Left lung (tissue), 10 donors: ENCODE data around the gene SLC2A13. TPM values are rescaled to one million over a fixed set of nuclear protein-coding genes. Genes with fewer than 3 reads are reported as not detected.

Source experiments
- ATAC-seq: fragments of 200-7000 bp; cut with Tn5 transposase; one replicate; pipeline ENCODE4 v1.9.1; 2020; ENCODE audit warnings: moderate library complexity
- DNase-seq, 4 donors: peaks; one replicate each; pipeline ENCODE4 v3.0.0-alpha.2; 2013 to 2020
- H3K27ac ChIP-seq, 2 donors: fragments of 200-600 bp; sonication (generic) in 1 of 2; one replicate each; pipeline versions ENCODE4 v1.5.0 to v1.8.0; 2020 to 2021
- H3K27me3 ChIP-seq, 2 donors: fragments of 200-600 bp; sonication (generic) in 1 of 2; one replicate each; pipeline versions ENCODE4 v1.5.0 to v1.8.0; 2020 to 2021
- H3K36me3 ChIP-seq, 2 donors: fragments of 200-600 bp; sonication (generic) in 1 of 2; one replicate each; pipeline versions ENCODE4 v1.5.0 to v1.8.0; 2020 to 2021
- H3K4me1 ChIP-seq, 2 donors: fragments of 200-600 bp; one replicate each; pipeline ENCODE4 v1.8.0; 2021
- H3K4me3 ChIP-seq, 2 donors: fragments of 200-600 bp; sonication (generic) in 1 of 2; one replicate each; pipeline versions ENCODE4 v1.5.0 to v1.8.0; 2020 to 2021; ENCODE audit warnings: mild to moderate bottlenecking in 1 of 2
- H3K9me3 ChIP-seq, 2 donors: fragments of 200-600 bp; sonication (generic) in 1 of 2; one replicate each; pipeline versions ENCODE4 v1.5.0 to v1.8.0; 2020 to 2021
- intact Hi-C, 2 donors: fragments of 100-400 bp; cut with DNase I; formaldehyde crosslinking; loops; one replicate each; pipeline versions ENCODE4 v1.11.2 to v1.14.2; 2022
- polyA plus RNA-seq, 6 donors: library from polyadenylated mRNA; unstranded; fragments of 120-200 nt; gene quantifications; one replicate each; pipeline ENCODE4 v1.2.1, GENCODE V29; 2013; ENCODE audit not compliant: insufficient read length in 6 of 6
- total RNA-seq, 2 donors: library from RNA; stranded (reverse); fragmentation: NEBNext Ultra II Directional; extraction: Animal tissue kit (Norgen Biotek cat#: 25700); gene quantifications; one replicate each; pipeline ENCODE4 v1.2.1, GENCODE V29; 2021
- TF ChIP-seq, protein P1 (sequence below), 2 donors: fragments of 200-600 bp; sonication (generic) in 1 of 2; IDR thresholded peaks; one replicate each; pipeline versions ENCODE4 v1.5.0 to v1.8.0; 2021; ENCODE audit warnings: antibody characterized with exemption in 2 of 2
- donor health status: DM: no; HTN: yes; CAD: no.
- donor health status: DM: no; HTN: no; CAD: no.

Gene SLC2A13
- total and polyA plus RNA-seq, 8 donors, result 5.8 to 14.6 (median 7.8) TPM

DNA sequence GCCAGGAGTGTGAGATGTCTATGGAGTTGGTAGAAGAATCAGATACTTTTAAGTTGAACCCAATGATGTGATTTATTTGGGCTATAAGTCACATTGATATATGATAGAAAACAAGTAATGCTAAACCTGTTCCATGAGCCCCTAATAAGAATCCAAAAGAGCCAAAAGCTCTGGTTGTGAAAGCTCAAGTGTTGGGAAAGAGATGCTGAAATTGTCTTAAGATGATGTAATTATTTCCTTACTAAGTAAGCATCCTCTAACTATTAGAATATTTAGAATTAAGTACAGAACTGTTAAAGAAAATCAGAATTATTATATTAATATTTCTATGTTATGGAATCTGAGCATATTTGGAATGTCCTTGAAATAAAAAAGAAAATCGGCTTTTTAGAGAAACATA lies 17.6 kb upstream of the SLC2A13 start:
- no peak for DNase-seq
- Histone ChIP-seq H3K9me3 (no peaks in the 10 kb centered on the region), H3K36me3 (no peaks in the 10 kb centered on the region), H3K27me3 (no peaks in the 10 kb centered on the region), H3K4me1 (no peaks in the 10 kb centered on the region), H3K27ac (no peak overlapping the region), H3K4me3 (no peak overlapping the region)
- ATAC-seq, result no peak
- TF ChIP-seq, protein P1, sequence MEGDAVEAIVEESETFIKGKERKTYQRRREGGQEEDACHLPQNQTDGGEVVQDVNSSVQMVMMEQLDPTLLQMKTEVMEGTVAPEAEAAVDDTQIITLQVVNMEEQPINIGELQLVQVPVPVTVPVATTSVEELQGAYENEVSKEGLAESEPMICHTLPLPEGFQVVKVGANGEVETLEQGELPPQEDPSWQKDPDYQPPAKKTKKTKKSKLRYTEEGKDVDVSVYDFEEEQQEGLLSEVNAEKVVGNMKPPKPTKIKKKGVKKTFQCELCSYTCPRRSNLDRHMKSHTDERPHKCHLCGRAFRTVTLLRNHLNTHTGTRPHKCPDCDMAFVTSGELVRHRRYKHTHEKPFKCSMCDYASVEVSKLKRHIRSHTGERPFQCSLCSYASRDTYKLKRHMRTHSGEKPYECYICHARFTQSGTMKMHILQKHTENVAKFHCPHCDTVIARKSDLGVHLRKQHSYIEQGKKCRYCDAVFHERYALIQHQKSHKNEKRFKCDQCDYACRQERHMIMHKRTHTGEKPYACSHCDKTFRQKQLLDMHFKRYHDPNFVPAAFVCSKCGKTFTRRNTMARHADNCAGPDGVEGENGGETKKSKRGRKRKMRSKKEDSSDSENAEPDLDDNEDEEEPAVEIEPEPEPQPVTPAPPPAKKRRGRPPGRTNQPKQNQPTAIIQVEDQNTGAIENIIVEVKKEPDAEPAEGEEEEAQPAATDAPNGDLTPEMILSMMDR (IDR thresholded peaks at IDR 0.05), result no peak
- intact Hi-C loops, result no loop called here

DNA sequence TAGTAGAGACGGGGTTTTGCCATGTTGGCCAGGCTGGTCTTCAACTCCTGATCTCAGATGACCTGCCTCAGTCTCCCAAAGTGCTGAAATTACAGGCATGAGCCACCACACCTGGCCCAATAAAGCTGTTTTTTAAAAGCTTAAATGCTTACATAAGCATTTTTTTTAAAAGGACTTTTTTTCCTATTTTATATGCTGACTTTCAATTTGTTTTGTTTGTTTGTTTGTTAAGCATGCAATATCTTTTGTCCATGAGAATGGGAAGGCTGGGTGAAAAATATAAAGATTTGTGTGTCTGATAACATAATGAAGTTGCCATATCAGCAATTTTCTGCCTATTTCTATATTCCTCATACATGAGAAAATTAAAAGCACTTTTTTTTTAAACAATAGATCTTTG lies 17.0 kb upstream of the SLC2A13 start:
- no peak for ATAC-seq
- H3K27ac ChIP-seq, result no peak overlapping the region
- no peaks in the 10 kb centered on the region for H3K27me3 ChIP-seq
- H3K4me1 ChIP-seq, result no peaks in the 10 kb centered on the region
- H3K36me3 ChIP-seq, result no peaks in the 10 kb centered on the region
- intact Hi-C loops, result no loop called here
- no peaks in the 10 kb centered on the region for H3K9me3 ChIP-seq
- DNase-seq, result no peak
- H3K4me3 ChIP-seq, result no peak overlapping the region
- TF ChIP-seq, protein P1 (IDR thresholded peaks at IDR 0.05), result no peak

DNA sequence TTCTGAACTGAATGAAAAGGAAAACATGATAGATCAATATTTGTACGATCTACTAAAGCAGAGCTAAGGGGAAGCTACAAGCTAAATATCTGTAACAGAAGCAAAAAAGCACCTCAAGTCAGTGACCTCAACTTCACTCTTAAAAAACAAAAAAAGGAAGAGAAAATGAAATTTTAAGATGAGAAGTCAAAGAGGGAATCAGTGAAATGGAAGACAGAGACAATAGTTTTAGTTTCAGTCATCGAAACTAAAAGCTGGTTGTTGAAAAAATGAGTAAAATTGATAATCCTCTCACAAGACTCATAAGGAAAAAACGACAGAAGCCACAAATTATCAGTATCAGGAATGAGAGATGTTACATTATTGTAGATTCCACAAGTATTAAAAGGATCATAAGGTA lies 11.9 kb upstream of the SLC2A13 start:
- TF ChIP-seq, protein P1 (IDR thresholded peaks at IDR 0.05), result no peak
- no peaks in the 10 kb centered on the region for H3K27me3 ChIP-seq
- DNase-seq (no peak), ATAC-seq (no peak)
- no peak overlapping the region for H3K4me3 ChIP-seq
- no peaks in the 10 kb centered on the region for H3K36me3 ChIP-seq
- H3K4me1 ChIP-seq, result no peaks in the 10 kb centered on the region
- no peak overlapping the region for H3K27ac ChIP-seq
- intact Hi-C loops, result no loop called here
- no peaks in the 10 kb centered on the region for H3K9me3 ChIP-seq

DNA sequence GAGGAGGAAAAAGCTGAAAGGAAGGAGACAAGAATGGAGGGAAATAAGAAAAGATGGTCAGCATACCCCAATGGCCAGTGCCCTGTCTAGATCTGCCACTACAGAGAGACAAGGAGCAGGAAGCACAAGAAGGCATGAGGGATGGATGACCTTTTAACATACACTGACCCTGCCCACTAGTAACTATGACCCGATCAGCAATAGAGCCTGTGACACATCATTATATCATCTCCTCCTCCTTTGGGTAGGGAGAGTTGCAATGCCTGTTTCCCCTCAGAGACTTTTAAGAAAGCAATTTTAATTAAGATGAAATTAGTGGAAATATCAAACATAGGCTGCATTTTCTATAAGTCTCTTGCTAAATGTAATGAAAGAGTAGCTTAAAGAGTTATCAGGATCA lies 4.7 kb upstream of the SLC2A13 start:
- Histone ChIP-seq H3K9me3 (no peaks in the 10 kb centered on the region), H3K36me3 (no peaks in the 10 kb centered on the region), H3K27me3 (no peaks in the 10 kb centered on the region), H3K27ac (no peak overlapping the region), H3K4me1 (peaks cover 11 to 17% of the 10 kb centered on the region in 2 donors), H3K4me3 (no peak overlapping the region)
- intact Hi-C loops, result no loop called here
- DNase-seq (no peak), ATAC-seq (no peak)
- TF ChIP-seq, protein P1 (IDR thresholded peaks at IDR 0.05), result no peak

DNA sequence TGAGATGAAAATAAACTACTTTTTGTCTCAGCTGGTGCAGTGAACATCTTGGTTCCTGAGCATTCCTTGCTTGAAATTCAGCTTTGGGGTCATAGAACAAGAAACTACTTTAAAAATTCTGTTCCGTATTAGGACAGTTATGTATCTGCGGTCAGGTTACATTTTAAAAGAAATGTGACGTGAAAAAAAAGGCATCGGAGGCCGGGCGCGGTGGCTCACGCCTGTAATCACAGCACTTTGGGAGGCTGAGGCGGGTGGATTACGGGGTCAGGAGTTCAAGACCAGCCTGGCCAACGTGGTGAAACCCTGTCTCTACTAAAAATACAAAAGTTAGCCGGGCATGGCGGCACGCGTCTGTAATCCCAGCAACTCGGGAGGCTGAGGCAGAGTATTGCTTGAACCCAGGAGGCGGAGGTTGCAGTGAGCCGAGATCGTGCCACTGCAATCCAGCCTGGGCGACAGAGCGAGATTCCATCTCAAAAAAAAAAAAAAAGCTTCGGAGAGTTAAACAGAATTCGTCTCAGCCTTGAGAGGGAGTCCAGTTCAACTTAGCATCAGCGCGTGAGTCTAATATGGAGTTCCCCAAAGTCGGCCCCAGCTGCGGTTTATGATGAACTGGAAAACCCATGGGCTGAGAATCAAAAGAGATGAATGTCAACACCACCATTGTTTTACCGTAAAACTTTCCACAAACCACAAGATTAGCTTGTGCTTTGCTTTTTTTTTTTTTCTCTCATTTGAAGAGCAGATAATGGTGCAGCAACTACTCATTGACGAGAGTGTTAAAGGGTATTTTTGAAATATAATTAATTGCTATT lies 2.1 kb upstream of the SLC2A13 start:
- no peak for DNase-seq
- H3K4me1 ChIP-seq, result peaks cover 11 to 37% of the 10 kb centered on the region in 2 donors
- H3K4me3 ChIP-seq, result no peak overlapping the region
- H3K9me3 ChIP-seq, result no peaks in the 10 kb centered on the region
- H3K36me3 ChIP-seq, result no peaks in the 10 kb centered on the region
- TF ChIP-seq, protein P1 (IDR thresholded peaks at IDR 0.05), result peak in 1 of 2 donors; percentile 45
- no peak for ATAC-seq
- no peak overlapping the region for H3K27ac ChIP-seq
- intact Hi-C loops, result loop anchor here in 1 of 2 donors (5.0 to 10.0 kb wide), 2 partner anchors 96 to 343 kb away; no protein-coding TSS in a partner anchor
- no peaks in the 10 kb centered on the region for H3K27me3 ChIP-seq
